Gastroesophageal sphincter (tissue), 3 donors: ENCODE measurements around the gene APOL1.

Experiments
- CTCF ChIP-seq, 4 experiments: fragments of 200-600 bp in 2 of 4; fragments of 450-650 bp in 2 of 4; sonication (generic) in 1 of 4; IDR thresholded peaks; one replicate each; pipeline ENCODE4 v1.5.1; 2017 to 2019; ENCODE audit warnings: antibody characterized with exemption in 4 of 4, mild to moderate bottlenecking in 2 of 4, moderate library complexity in 2 of 4
- POLR2A ChIP-seq, 2 donors: fragments of 450-650 bp; IDR thresholded peaks; one replicate each; pipeline ENCODE4 v1.6.1; 2017; ENCODE audit warnings: antibody characterized with exemption in 2 of 2, mild to moderate bottlenecking in 2 of 2, moderate library complexity in 1 of 2
- POLR2AphosphoS5 ChIP-seq: sonication (generic); formaldehyde crosslinking; IDR thresholded peaks from one replicate; pipeline ENCODE4 v1.6.1; 2017; ENCODE audit warnings: antibody characterized with exemption

DNA sequence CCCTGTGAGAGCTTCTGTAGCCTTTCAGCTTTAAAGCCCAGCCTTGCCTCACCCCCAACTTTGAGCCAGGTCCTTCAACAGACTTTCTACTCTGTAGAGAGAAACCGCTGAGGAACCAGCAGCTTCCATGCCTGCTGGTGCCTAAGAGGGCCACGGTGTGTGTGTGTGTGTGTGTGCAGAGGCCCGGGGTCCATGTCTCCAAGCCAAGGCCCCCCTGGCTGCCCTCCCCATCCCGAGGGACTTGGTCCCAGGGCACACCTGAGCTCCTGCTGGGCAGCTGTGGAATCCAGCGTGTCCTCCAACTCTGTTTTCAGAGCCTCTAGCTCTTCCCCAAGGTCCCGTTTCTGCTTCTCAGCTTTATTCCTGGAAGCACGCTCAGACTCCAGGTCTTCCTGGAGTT lies 42.3 kb downstream of the APOL1 start:
- TF ChIP-seq POLR2AphosphoS5 (no peak), CTCF (IDR thresholded peaks at IDR 0.05) (no peak), POLR2A (IDR thresholded peaks at IDR 0.05) (no peak)
